OCI-LY3 (cell line): ENCODE measurements around the gene SMIM38.

ENCODE experiments used
- EZH2phosphoT487 ChIP-seq: fragments of 200-600 bp; shearing (Covaris generic); IDR thresholded peaks from 2 replicates; pipeline ENCODE4 v1.6.1; 2018; ENCODE audit warnings: antibody characterized with exemption, mixed run types, low read depth
- TF ChIP-seq, protein P1 (sequence below): fragments of 200-600, 300-600 bp; sonication (generic); IDR thresholded peaks from 2 replicates; pipeline ENCODE4 v1.5.1; 2014; ENCODE audit warnings: antibody characterized with exemption, low read length, low read depth

DNA sequence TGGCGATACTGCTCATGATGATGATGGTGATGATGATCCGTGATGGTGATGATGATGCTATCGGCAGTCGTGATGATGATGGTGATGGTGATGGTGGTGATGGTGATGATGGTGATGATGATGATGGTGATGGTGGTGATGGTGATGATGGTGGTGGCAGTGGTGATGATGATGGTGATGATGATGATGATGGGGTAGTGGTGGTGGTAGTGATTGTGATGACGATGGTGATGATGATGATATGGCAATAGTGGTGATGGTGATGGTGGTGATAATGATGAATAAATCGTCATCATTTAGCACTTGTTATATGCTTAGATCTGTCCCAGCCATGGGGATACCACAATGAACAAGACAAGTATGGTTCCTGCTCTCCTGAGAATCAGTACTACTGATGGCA, 39.2 kb downstream of the SMIM38 start:
- TF ChIP-seq, protein P1, sequence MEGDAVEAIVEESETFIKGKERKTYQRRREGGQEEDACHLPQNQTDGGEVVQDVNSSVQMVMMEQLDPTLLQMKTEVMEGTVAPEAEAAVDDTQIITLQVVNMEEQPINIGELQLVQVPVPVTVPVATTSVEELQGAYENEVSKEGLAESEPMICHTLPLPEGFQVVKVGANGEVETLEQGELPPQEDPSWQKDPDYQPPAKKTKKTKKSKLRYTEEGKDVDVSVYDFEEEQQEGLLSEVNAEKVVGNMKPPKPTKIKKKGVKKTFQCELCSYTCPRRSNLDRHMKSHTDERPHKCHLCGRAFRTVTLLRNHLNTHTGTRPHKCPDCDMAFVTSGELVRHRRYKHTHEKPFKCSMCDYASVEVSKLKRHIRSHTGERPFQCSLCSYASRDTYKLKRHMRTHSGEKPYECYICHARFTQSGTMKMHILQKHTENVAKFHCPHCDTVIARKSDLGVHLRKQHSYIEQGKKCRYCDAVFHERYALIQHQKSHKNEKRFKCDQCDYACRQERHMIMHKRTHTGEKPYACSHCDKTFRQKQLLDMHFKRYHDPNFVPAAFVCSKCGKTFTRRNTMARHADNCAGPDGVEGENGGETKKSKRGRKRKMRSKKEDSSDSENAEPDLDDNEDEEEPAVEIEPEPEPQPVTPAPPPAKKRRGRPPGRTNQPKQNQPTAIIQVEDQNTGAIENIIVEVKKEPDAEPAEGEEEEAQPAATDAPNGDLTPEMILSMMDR, result no peak
- TF ChIP-seq EZH2phosphoT487, result no peak
